UCSD-AML1 (cell line): ENCODE measurements around the gene CCDC74B.
"Not testable (repeated sequence)": the region's sequence is repeated elsewhere in the genome, so short reads cannot be mapped to it uniquely, and the experiment has no call there.

Experiments used
- DNase-seq: peaks from one replicate; lab custom pipeline; 2025; ENCODE audit not compliant: unreplicated experiment; lab: John Stamatoyannopoulos, UW

Gene CCDC74B

DNA sequence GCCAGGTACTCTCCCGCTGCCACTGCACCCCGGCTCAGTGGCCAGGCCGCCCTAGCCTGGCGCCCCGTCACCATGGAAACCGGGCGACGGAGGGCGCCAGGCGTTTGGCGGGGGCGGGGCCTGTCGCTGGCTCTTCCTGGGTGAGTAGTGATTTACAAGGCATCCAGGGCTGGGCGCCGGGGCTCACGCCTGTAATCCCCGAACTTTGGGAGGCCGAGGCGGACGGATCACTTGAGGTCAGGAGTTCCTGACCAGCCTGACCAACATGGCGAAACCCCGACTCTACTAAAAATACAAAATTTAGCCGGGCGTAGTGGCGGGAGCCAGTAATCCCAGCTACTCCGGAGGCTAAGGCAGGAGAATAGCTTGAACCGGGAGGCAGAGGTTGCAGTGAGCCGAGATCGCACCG, at the start of gene CCDC74B:
Gene CCDC74B, minus strand, starts transcription at position 107 of the 409 bp plus-strand sequence. CDS start 116 bp downstream, outside the sequence.
- not testable (repeated sequence) for DNase-seq

DNA sequence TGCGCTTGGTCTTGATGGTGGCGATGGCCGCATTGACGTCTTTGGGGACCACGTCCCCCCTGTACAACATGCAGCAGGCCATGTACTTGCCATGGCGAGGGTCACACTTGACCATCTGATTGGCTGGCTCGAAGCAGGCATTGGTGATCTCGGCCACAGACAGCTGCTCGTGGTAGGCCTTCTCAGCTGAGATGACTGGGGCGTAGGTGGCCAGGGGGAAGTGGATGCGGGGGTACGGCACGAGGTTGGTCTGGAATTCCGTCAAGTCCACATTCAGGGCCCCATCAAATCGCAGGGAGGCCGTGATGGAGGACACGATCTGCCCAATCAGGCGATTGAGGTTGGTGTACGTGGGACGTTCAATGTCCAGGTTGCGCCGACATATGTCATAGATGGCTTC, 48.9 kb upstream of the CCDC74B start:
- not testable (repeated sequence) for DNase-seq

DNA sequence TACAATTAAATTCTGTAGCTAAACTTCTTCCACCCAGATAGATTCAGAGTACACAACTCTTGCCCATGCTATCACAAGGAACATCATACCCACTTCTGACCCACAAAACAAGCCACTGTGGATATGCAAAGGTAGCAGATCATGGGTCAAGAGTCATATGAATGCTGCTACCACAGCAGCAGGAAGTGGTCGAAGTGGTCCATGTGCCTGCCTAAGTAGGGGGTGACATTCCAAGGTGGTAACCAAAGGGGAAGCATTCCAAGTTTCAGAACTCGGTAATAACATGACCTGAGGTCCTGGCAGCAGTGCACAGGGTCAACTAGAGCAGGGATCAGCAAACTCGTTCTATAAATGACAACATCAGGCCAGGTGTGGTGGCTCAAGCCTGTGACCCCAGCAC, 47.5 kb upstream of the CCDC74B start:
- not testable (repeated sequence) for DNase-seq

DNA sequence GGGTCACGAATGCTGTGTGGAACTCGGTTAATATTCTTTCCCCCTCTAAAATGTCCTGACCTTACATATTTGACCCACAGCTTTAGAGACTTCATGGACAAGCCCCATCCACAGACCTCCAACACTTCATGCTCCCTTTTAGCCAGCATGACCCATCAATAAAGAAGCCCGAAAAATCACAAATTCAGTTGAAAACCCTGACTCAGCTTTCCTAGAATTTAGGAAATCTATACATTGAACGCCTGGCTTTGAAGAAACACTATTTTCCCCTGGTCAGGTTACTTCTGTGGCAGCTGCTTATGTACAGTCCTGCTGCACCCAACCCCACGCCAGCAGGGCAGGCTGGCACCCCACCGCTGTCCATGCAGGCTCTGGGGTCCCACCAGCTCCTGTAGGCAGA, 46.4 kb upstream of the CCDC74B start:
- DNase-seq = not testable (repeated sequence)

DNA sequence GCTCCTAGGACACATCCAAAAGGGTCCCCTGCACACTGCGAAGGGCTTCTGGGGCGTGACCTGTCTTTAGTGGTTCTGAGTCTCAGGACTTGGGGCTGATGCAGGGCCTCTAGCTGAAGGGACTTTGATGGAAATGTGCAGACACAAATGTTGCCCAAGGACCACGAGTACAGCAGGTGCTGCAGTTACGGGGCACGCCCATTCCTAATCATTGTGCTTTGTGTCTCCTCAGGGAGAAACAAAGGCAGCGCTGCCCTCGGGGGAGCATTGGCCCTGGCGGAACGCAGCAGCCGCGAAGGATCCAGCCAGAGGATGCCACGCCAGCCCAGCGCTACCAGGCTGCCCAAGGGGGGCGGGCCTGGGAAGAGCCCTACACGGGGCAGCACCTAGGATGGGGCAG, 45.3 kb upstream of the CCDC74B start:
- no peak for DNase-seq

DNA sequence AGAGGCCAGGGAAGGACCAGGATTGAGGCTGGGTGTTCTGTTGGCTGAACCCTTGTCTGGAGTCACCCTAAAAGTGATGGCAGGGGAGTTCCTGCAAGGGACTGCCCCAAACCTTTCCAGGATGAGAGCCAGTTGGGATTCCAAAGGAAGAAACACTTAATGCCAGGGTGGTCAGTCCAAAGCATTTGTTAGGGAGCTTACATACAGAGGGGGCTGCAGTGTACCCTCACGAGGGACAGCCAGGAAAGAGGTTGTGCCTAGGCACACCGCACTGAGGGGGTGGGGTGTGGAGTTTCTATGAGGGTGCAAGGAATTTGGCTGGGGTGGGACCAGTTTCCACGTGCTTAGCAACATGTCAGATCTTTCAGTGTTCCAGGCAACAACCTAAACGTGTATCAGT, 44.0 kb upstream of the CCDC74B start:
- not testable (repeated sequence) for DNase-seq

DNA sequence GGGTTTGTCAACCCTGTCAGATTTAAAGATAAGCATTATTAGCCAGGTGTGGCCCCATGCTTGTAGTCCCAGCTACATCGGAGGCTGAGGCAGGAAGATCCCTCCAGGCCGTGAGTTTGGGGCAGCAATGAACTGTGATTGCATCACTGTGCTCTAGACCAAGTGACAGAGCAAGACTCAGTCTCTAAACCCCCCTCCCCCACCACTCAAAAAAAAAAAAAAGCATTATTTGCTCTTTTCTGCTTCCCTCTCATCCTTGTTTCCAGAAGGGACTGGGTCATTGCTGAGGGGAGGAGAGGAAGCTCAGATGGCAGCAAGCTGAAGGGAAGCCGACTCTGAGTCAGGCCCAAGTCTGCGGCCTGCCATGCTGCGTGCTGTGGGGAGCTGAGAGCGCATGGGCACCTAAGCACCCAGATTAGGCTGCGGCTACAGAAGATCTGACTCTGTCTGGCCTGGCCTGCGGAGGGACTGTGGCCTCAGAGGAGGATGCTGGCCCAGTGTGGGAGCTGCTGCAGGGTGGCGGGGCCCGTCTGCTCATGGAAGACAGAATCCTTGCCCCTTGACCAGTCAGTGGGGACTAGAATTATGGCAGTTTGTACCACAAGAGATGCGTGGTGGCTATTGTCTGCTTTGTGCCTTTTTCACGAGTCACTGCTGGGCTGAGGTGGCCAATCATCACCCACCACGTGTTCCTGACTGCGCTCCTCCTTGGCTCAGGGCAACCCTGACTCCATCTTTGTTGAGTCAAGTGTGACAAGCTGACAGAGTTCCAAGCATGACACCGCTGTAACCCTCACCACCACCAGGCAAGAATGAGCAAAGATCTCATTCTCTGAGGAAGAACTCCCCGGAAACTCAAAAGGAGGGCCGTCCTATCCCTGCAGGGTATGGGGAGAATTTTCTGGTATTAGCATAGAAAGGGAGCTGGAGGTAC, 43.2 kb upstream of the CCDC74B start:
- not testable (repeated sequence) for DNase-seq

DNA sequence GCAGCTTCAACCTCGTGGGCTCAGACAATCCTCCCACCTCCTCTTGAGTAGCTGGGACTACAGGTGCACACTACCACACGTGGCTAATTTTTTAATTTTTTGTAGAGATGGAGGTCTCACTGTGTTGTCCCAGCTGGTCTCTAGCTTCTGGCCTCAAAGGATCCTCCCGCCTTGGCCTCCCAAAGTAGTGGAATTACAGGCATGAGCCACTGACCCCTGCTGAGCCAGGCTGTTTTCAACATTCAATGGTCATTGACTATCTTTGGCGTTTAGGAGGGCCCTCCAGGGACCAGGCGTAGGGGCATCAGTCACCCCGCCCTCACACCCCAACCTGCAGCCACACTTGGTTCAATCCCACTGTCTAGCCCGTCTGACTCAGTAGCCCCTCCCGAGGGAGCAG, 42.4 kb upstream of the CCDC74B start:
- DNase-seq = no peak

DNA sequence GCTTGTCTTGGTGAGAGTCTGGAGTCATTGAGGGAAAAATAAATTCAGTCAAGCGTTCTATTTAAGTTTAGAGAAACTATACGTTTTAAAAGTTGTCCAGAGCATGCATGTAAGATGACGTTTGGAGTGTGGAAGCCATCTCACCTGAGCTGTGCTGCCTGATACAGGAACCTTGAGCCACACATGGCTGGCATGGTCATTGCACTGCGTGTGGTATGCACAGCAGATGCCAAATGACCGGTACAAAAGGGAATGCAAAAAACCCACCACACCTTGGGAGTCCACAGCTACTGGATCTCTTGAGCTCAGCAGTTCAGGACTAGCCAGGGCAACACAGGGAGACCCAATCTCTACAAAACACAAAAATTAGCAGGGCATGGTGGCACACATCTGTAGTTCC, 41.5 kb upstream of the CCDC74B start:
- no peak for DNase-seq

DNA sequence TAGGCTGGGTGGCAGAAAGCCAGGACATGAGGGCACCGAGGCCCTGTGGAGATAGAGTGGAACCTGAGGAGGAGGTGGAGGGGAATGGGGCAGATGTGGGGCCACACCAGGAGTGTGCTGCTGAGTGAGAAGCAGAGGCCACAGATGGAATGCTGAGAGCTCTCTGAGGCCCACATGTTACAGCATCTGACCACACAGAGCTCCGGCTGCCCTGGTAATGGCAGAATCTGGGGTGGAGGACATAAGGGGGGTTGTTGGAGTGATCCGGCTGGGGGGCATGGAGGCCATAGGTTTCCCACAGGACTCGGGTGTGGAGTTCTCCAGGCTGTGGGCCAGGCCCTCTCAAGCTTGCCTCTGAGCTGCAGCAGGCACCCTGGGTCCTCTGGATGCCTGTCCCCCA, 41.0 kb upstream of the CCDC74B start:
- no peak for DNase-seq

DNA sequence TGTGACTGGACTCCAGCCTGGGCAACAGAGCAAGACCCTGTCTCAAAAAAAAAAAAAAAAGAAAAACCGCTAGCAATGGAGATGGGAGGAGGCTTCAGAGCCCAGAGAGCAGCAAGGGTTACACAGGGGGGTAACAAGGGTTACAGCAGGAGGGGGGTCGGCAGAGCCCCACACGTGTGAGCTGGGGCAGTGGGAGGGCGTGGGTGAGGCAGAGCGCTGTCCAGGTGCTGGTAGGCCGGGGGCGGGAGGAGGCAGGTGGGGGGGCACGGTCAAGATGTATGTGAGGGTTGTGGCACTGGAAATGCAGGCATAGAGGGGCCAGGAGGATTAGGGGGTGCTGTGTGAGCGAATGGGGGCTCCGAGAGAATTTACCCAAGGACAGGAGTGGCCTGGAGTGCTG, 40.5 kb upstream of the CCDC74B start:
- no peak for DNase-seq

DNA sequence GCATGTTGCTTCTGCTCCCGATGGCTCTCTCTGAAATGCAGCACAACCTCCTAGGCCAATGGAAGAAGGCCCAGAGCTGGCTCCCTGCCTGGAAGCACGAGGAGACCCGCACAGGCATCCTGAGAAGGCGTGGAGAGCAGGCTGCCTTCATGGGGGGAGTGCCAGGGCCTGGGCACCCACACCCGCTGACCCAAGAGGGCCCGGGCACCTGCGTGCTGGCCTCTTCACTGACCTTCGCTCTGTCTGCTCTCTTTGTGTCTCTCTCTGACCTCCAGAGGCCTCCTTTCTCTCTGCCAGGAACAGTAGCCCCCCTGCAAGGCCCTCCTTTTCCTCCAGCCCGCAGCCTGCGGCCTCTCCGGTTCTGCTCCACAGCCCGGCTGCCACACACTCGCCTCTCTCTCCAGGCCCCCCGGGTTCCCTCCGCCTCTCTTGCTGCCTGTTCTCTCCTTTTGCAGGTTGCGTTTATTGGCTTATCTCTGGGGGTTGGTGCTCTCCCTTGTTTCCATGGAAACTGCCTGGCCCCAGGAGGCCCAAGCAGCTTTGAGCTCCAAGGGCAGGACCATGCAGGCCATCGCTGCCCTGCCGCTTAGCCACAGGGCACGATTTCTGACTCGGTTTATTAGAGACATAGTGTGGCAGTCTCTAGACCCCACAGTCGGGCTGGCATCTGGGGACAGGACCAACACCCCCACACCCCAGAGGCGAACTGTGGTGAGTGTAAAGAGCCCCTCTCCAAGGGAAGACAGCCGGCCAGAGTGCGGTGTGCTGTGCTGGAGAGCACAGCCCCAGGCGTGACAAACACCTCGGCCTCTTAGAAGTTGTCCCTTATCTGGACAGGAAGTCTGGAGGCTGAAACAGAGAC, 38.8 kb upstream of the CCDC74B start:
- no peak for DNase-seq

DNA sequence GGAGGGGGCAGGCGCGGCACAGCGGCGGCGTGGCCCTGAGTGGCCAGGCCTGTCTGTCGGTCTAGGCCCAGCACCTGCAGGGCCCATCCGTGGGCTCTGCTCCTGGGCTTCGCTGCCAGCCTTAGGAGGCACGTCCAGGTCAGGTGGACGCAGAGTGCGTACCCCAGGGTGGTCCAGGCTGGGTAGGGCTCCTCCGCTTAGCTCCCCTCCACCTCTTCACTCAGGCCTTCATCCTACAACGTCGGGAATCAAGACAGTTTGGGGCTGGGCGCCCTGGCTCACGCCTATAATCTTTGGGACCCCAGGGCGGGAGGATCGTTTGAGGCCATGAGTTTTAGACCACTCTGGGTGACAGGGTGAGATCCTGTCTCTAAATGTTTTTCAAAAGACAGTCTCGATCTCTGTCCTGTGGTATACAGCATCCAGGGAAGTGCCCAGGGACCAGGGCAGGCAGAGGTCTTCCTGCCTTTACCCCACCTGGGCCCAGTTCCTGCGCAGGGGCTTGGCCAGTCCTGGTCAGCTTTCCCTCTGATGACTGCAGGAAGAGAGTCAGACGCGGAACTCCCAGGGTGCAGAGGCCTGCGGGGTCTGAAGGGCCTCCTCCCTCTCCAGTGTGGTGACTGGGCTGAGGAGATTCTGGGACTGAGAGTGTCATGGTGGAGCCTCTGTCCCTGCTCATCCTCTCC, 38.1 kb upstream of the CCDC74B start:
- DNase-seq = peak; percentile 28

DNA sequence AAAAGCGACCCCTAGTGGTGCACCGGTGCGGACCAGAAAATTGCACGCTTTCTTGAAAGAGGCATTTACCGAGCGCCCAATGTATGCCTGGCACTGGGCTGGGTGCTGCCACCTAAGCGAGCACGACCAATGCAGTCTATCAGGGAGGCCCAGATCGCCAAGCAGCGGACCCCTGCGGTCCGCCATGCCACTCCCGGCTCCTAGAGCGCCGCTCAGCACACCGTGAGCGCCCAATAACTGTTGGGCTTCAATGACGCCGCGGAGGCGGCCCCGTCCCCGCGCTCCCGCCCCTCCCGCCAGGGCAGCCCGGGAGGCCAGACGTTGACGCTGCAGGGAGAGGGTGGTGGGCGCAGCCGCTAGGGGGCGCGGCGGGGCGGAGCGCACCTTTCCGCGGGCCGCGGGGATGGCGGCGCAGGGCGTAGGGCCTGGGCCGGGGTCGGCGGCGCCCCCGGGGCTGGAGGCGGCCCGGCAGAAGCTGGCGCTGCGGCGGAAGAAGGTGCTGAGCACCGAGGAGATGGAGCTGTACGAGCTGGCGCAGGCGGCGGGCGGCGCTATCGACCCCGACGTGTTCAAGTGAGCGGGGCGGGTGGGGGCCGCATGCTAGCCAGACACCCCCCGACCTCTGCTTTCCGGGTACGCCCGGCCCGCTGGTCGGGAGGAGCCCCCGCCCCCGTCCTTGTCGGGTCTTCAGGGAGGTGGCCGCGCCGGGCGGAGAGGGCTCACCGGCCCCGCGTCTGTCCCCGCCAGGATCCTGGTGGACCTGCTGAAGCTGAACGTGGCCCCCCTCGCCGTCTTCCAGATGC, 37.2 kb upstream of the CCDC74B start, which contains the start of gene MZT2B:
Gene MZT2B, plus strand, starts transcription at position 383 of the 803 bp plus-strand sequence. Its CDS starts 21 bp downstream, at position 404.
- peak; percentile 93 for DNase-seq

DNA sequence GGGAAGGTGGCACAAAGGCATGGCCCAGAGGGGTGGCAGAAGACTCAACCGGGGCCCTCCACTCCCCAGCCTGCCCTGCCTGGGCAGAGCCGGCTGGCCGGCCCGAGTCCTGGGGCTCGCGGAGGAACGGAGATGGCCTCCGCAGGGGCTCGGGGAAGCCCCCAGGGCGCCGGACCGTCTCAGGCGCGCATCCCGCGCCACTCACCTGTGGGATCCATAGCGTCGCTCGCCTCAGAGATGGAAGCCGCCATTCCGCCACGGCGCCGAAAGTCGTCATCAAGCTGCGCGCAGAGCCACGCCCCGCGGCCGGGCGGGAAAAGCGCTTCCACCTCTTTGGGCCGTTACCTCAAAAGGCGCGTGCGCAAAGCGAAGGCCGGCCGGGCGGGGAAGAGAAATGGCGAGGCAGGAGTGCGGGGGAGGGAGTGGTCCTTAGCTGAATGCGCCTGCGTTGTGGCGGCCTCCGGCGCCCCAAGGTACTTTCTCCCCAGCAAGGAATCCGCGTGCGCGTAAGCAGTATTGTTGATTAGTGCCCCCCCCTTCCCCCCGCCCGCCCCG, 36.5 kb upstream of the CCDC74B start, which contains the start of gene SMPD4:
Gene SMPD4, minus strand, starts transcription at position 278 of the 555 bp plus-strand sequence. CDS start 5,010 bp downstream, outside the sequence.
- DNase-seq = peak; percentile 98

DNA sequence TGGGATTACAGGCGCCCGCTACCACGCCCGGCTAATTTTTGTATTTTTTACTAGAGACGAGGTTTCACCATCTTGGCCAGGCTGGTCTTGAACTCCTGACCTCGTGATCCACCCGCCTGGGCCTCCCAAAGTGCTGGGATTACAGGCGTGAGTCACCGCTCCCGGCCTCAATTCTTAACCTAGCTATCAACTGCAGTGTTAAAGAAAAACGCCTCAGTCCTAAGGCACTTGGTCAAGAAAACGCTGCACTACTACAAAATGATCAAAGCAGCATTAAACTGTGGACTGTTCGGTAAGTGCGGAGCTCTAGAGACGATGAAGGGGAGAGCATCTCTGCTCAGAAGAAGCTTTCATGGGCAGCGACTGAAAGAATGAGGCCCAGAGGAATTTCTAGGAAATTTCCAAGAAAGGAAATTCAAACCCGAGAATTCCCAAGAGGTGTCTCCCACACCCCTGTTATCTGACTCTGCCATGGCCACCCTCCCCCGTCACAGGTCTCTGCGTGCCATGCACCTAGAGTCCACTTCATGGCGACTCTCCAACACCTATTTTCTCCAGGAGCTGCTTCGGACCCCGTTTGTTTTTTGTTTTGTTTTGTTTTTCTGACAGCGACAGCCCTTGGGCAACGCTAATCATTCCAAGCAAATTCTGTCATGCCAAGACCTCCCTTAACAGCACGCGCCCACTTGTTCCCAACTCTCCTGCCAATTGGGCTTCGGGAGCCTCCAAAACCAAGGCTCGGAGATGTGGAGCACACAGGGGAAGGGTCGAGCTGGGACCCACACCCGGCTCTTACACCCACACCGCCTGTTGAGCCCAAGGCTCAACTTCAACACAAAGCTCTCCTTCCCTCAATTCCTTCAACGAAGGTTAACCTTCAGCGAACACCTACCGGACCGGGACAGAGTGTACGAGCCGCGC, 35.8 kb upstream of the CCDC74B start:
- not testable (repeated sequence) for DNase-seq

DNA sequence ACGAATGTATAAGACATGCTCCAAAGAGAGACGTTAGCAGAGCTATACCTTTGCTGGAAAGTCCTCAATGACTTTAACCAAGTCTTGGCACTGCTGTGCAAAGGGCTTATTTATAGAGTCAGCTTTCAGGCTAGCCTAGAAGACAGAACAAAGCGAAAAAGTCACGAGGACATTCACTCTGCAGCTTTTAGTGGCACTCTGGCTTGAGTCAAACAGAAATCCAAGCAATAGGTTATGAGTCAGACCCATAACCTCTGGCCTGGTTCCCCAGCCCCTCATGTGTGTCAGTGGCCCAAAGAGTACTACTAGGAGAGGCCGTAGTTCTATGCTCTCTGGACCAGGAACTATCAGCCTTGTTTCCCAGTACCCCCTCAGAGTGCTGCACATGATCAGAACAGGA, 30.0 kb upstream of the CCDC74B start:
- not testable (repeated sequence) for DNase-seq

DNA sequence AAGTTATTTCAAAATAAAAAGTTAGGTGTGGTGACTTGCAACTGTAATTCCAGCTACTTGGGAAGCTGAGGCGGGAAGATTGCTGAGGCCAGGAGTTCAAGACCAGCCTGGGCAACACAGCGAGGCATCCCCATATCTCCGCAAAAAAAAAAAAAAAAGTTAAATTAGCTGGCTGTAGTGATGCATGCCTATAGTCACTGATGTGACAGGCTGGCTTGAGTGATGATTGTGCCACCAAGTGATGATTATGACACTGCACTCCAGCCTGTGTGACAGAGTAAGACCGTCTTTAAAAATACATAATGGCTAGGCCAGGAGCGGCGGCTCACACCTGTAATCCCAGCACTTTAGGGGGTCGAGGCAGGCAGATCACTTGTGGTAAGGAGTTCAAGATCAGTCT, 25.0 kb upstream of the CCDC74B start:
- DNase-seq = no peak

DNA sequence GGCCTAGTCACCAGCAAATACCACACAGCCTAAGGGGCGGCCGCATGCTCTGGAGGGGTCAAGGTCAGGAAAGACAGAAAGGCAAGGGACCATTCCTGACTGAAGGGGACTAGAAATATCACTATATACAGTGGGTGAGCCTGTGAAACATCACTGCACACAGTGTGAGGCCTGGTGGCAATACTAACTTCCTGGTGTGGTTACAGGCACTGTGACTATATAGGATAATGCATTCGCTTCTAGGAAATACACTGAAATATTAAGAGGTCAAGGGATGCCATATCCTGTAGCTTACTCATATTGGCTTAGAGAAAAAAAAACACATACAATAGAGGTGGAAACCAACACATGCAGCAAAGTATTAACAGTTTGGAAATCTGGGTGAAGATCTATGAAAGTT, 24.3 kb upstream of the CCDC74B start:
- not testable (repeated sequence) for DNase-seq
